ENCODE measurements around the gene MATN1.

DNA sequence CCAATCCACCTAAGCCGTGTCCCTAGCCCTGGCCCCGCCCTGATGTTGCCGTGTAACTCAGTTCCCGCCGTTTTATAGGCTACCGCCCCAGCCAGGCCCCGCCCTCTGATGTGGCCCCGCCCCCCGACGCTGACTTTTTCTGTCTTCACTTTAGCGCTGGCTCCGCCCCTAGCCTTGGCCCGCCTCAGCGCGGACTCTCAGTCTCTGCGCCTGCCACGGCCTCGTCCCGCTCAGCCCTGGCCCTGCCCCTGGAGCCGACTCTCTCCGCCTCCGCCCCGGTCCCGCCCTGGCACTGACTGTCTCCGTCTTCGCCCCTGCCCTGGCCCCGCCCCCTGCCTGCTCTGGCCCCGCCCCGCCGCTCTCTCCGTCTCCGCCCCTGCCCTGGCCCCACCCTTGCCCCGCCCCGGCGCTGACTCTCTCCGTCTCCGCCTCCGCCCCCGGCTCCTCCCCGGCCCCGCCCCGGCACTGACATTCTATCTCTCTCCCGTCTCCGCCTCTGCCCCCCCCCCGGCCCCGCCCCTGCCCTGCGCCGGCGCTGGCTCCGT, 5.2 kb downstream of the MATN1 start:
- TF ChIP-seq, protein P1, sequence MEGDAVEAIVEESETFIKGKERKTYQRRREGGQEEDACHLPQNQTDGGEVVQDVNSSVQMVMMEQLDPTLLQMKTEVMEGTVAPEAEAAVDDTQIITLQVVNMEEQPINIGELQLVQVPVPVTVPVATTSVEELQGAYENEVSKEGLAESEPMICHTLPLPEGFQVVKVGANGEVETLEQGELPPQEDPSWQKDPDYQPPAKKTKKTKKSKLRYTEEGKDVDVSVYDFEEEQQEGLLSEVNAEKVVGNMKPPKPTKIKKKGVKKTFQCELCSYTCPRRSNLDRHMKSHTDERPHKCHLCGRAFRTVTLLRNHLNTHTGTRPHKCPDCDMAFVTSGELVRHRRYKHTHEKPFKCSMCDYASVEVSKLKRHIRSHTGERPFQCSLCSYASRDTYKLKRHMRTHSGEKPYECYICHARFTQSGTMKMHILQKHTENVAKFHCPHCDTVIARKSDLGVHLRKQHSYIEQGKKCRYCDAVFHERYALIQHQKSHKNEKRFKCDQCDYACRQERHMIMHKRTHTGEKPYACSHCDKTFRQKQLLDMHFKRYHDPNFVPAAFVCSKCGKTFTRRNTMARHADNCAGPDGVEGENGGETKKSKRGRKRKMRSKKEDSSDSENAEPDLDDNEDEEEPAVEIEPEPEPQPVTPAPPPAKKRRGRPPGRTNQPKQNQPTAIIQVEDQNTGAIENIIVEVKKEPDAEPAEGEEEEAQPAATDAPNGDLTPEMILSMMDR (IDR thresholded peaks at IDR 0.05; ENCODE audit: low read length): no peak
- TF ChIP-seq EZH2 (IDR thresholded peaks at IDR 0.05; ENCODE audit: borderline replicate concordance, low read length): no peak
